Activated B cell treated with CpG ODN at 0.5 μM for 24 hours (primary cell): ENCODE measurements around the gene HSF2BP. TPM values are rescaled to one million over a fixed set of nuclear protein-coding genes. Genes with fewer than 3 reads are reported as not detected.

ENCODE experiments used
- ATAC-seq: fragments of 200-7000 bp; cut with Tn5 transposase; one replicate; pipeline ENCODE4 v1.10.0; 2021; ENCODE audit warnings: low read depth, mild to moderate bottlenecking, moderate library complexity
- CTCF ChIA-PET: fragments of 350-600 bp; sonication (Branson Sonifier 250); formaldehyde crosslinking; loops from one replicate; lab custom pipeline; 2021; ENCODE audit warnings: antibody characterized with exemption; lab: Charles Lee
- POLR2A ChIA-PET: fragments of 350-600 bp; sonication (Branson Sonifier 250); formaldehyde crosslinking; loops from one replicate; lab custom pipeline; 2021; ENCODE audit warnings: antibody characterized with exemption; lab: Charles Lee
- DNase-seq: peaks from one replicate; pipeline ENCODE4 v3.0.0; 2022
- H3K27ac Mint-ChIP-seq: one replicate; pipeline ENCODE4 v1.8.0; 2020; ENCODE audit warnings: mixed read lengths
- H3K27me3 Mint-ChIP-seq: one replicate; pipeline ENCODE4 v1.8.0; 2021; ENCODE audit warnings: mixed read lengths
- H3K36me3 Mint-ChIP-seq: one replicate; pipeline ENCODE4 v1.8.0; 2021; ENCODE audit warnings: low read depth, mixed read lengths
- H3K4me1 Mint-ChIP-seq: one replicate; pipeline ENCODE4 v1.8.0; 2021; ENCODE audit warnings: mixed read lengths
- H3K4me3 Mint-ChIP-seq: one replicate; pipeline ENCODE4 v1.8.0; 2020; ENCODE audit warnings: mild to moderate bottlenecking, mixed read lengths
- H3K9me3 Mint-ChIP-seq: one replicate; pipeline ENCODE4 v1.8.0; 2020; ENCODE audit warnings: mixed read lengths
- intact Hi-C: fragments of 100-400 bp; cut with micrococcal nuclease; formaldehyde crosslinking; loops from one replicate; pipeline ENCODE4 v1.15.1; 2024
- total RNA-seq: library from RNA; stranded (reverse); gene quantifications from 2 replicates; pipeline ENCODE4 v1.2.3, GENCODE V29; 2022
- TF ChIP-seq, protein P1 (sequence below): fragments of 200-600 bp; IDR thresholded peaks from one replicate; pipeline ENCODE4 v1.8.0; 2022; ENCODE audit warnings: antibody characterized with exemption, mild to moderate bottlenecking

The HSF2BP gene
- total RNA-seq, 1 donor from 2014 or later: 0.58 TPM

DNA sequence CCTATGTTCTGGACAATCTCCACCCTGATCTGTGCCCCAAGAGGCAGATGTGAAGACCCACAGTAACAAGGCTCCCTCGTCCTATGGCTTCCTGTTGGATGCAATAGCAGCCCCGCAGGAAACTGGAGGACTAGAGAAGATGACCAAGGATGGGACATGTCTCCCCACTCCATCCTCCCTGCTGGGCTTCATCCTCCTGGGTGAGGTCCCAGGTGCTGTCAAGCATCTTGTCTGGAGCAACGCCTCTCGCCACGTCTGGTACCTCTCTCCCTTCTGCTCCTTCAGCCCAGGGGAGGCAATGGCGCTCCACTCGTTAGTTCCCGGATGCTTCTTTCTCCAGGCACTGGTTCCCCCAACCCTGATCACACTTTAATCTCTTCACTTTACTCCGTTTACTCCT, 11.1 kb downstream of the HSF2BP start:
- Mint-ChIP-seq H3K36me3 (no peaks in the 10 kb centered on the region), H3K27me3 (peaks cover 9% of the 10 kb centered on the region), H3K4me1 (peaks cover 18% of the 10 kb centered on the region), H3K9me3 (no peaks in the 10 kb centered on the region), H3K4me3 (no peak overlapping the region), H3K27ac (no peak overlapping the region)
- CTCF ChIA-PET: no interaction called here
- ATAC-seq (no peak), DNase-seq (no peak)
- intact Hi-C loops: loop anchor here (5.0 kb wide), 1 partner anchor 336 kb away; no protein-coding TSS in a partner anchor
- POLR2A ChIA-PET: no interaction called here
- TF ChIP-seq, protein P1, sequence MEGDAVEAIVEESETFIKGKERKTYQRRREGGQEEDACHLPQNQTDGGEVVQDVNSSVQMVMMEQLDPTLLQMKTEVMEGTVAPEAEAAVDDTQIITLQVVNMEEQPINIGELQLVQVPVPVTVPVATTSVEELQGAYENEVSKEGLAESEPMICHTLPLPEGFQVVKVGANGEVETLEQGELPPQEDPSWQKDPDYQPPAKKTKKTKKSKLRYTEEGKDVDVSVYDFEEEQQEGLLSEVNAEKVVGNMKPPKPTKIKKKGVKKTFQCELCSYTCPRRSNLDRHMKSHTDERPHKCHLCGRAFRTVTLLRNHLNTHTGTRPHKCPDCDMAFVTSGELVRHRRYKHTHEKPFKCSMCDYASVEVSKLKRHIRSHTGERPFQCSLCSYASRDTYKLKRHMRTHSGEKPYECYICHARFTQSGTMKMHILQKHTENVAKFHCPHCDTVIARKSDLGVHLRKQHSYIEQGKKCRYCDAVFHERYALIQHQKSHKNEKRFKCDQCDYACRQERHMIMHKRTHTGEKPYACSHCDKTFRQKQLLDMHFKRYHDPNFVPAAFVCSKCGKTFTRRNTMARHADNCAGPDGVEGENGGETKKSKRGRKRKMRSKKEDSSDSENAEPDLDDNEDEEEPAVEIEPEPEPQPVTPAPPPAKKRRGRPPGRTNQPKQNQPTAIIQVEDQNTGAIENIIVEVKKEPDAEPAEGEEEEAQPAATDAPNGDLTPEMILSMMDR: no peak

DNA sequence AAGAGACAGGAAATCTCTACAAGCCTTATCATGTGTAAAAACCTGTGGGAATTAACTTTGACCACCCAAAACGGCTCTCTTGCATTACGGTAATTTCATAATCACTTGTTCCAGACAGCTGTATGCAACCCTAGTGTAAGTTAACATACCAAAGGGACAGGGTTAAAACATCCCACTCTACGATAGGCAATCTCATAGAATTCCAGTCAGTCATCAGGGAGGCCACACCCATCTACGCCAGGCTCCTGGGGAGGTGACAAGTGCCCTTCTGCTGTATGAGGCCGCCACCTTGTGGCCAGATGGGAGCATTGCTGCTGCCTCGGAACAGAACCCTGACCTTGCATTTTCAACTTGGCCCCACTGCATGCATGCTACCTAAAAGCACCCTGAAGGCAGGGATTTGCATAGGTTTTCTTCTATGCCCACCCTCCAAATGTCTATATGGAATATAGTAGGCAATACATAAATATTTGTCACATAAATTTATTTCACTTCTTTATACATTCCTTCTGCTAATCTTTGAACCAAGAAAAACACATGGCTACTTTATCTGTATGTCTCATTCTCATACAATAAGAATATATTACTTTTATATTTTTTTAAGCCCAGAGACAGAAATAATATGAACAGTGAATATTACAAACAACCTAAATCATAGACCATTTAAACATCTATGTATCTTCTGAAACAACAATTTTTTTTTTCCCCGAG, 12.6 kb downstream of the HSF2BP start:
- TF ChIP-seq, protein P1: peak; percentile 84
- Mint-ChIP-seq H3K4me3 (peak overlapping the region; percentile 44), H3K9me3 (no peaks in the 10 kb centered on the region), H3K27me3 (peaks cover 9% of the 10 kb centered on the region), H3K27ac (no peak overlapping the region), H3K4me1 (peaks cover 18% of the 10 kb centered on the region), H3K36me3 (no peaks in the 10 kb centered on the region)
- ChIA-PET POLR2A (no interaction called here), CTCF (interaction anchor here (0.6 to 2.1 kb wide), 4 partner anchors 9 to 728 kb away, joined by 3 to 10 read pairs (median 4); no protein-coding TSS in a partner anchor)
- DNase-seq (peak; percentile 71), ATAC-seq (peak; percentile 99)
- intact Hi-C loops: loop anchor here (1.0 to 5.0 kb wide), 3 partner anchors 34 to 722 kb away; no protein-coding TSS in a partner anchor

DNA sequence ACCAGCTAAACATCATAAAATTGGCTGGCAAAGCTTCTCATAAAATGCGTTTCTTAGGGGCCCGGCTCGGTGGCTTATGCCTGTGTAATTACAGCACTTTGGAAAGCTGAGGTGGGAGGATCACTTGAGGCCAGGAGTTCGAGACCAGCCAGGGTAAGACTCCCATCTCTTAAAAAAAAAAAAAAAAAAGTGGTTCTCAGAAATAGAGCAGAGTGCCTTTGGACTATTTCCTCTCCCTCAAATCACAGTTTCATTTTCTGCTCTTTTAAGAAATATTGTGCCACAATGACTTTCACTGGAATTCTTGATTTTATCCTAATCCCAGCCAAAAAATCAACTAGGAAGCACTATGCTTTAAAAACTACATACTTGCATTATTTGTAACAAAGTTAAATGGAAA, 13.3 kb downstream of the HSF2BP start:
- peaks cover 7% of the 10 kb centered on the region for H3K27me3 Mint-ChIP-seq
- H3K9me3 Mint-ChIP-seq: no peaks in the 10 kb centered on the region
- H3K4me3 Mint-ChIP-seq: peak overlapping the region; percentile 59
- H3K36me3 Mint-ChIP-seq: no peaks in the 10 kb centered on the region
- POLR2A ChIA-PET: interaction anchor here (0.8 to 1.1 kb wide), 2 partner anchors 13 to 1426 kb away, joined by 3 to 4 read pairs; partner anchors contain the start of gene HSF2BP
- H3K27ac Mint-ChIP-seq: no peak overlapping the region
- TF ChIP-seq, protein P1: no peak
- ATAC-seq (no peak), DNase-seq (no peak)
- intact Hi-C loops: loop anchor here (1.0 to 5.0 kb wide), 3 partner anchors 34 to 722 kb away; no protein-coding TSS in a partner anchor
- CTCF ChIA-PET: interaction anchor here (0.6 to 2.1 kb wide), 8 partner anchors 10 to 727 kb away, joined by 3 to 10 read pairs (median 3); no protein-coding TSS in a partner anchor
- H3K4me1 Mint-ChIP-seq: peaks cover 18% of the 10 kb centered on the region

DNA sequence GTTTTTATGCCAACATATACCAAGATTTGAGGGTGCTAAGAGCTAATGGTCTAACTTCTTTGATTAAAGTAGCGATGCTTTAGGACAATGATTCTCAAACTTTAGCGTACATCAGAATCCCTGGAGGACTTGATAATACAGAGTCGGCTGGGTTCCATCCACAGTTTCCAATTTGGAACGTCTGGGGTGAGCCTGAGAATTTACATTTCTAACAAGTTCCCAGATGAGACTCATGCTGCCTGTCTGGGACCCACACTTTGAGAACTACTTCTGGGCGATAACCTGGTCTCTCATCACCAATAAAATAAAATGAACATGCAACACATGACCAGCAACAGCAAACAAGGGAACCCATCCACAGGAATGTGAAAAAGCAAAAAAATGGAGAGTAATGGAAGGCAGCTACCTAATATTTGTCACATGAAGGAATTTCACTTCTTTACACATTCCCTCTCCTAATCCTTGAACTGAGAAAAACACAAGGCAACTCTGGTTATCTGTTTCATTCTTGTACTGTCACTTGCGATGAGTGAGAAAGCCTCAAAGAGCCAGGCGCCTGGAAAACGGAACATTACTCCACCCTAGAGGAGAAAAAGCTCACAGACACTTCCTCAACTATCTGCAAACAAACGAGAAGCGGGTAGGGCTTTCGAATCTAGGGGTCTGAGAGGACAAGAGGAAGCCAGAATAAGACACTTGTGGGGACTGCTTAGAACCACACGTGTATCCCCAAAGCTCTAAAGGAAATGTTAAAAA, 14.0 kb downstream of the HSF2BP start:
- peaks cover 18% of the 10 kb centered on the region for H3K4me1 Mint-ChIP-seq
- no peaks in the 10 kb centered on the region for H3K36me3 Mint-ChIP-seq
- H3K9me3 Mint-ChIP-seq: no peaks in the 10 kb centered on the region
- peaks cover 7% of the 10 kb centered on the region for H3K27me3 Mint-ChIP-seq
- ATAC-seq (peak; percentile 59), DNase-seq (no peak)
- H3K4me3 Mint-ChIP-seq: peak overlapping the region; percentile 59
- ChIA-PET POLR2A (interaction anchor here (0.8 to 1.1 kb wide), 2 partner anchors 14 to 1425 kb away, joined by 3 to 4 read pairs; partner anchors contain the start of gene HSF2BP), CTCF (interaction anchor here (0.7 to 2.1 kb wide), 6 partner anchors 33 to 377 kb away, joined by 3 to 10 read pairs (median 3); no protein-coding TSS in a partner anchor)
- H3K27ac Mint-ChIP-seq: peak overlapping the region; percentile 65
- intact Hi-C loops: loop anchor here (5.0 kb wide), 1 partner anchor 333 kb away; no protein-coding TSS in a partner anchor
- TF ChIP-seq, protein P1: no peak
